ENCODE results near the gene CACNB2. TPM values are rescaled to one million over a fixed set of nuclear protein-coding genes. Genes with fewer than 3 reads are reported as not detected.

The CACNB2 gene
- total RNA-seq, 2 donors from 2014 or later = 5.5 to 17.4 TPM

DNA sequence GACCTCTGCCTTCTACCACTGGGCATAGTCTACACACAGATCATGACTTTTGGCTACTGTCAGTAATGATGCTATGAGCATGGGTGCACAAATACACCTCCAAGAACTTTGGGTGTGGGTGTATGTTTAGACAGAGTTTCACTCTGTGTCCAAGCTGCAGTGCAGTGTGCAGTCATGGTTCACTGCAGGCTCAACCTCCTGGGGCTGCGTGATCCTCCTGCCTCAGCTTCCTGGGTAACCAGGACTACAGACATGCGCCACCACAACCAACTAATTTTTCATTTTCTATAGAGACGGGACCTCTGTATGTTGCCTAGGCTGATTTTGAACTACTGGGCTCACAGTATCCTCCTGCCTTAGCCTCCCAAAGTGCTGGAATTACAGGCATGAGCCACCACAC lies 316.8 kb downstream of the CACNB2 start:
- Histone ChIP-seq H3K27me3 (replicated peaks; ENCODE audit: insufficient read depth) (no peaks in the 10 kb centered on the region), H3K27ac (no peak overlapping the region), H3K36me3 (no peaks in the 10 kb centered on the region), H3K4me1 (replicated peaks) (no peaks in the 10 kb centered on the region), H3K9me3 (no peaks in the 10 kb centered on the region), H3K4me3 (no peak overlapping the region)
- TF ChIP-seq POLR2AphosphoS5 (IDR thresholded peaks at IDR 0.05) (no peak), POLR2A (IDR thresholded peaks at IDR 0.05) (no peak)
- TF ChIP-seq, protein P1, sequence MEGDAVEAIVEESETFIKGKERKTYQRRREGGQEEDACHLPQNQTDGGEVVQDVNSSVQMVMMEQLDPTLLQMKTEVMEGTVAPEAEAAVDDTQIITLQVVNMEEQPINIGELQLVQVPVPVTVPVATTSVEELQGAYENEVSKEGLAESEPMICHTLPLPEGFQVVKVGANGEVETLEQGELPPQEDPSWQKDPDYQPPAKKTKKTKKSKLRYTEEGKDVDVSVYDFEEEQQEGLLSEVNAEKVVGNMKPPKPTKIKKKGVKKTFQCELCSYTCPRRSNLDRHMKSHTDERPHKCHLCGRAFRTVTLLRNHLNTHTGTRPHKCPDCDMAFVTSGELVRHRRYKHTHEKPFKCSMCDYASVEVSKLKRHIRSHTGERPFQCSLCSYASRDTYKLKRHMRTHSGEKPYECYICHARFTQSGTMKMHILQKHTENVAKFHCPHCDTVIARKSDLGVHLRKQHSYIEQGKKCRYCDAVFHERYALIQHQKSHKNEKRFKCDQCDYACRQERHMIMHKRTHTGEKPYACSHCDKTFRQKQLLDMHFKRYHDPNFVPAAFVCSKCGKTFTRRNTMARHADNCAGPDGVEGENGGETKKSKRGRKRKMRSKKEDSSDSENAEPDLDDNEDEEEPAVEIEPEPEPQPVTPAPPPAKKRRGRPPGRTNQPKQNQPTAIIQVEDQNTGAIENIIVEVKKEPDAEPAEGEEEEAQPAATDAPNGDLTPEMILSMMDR (IDR thresholded peaks at IDR 0.05) = no peak
- 98% methylated on average over 3 of the region's 3 CpGs for WGBS
- DNase-seq (ENCODE audit: low spot score) = no peak
- intact Hi-C loops (cut with DNase I) = no loop called here

- Histone ChIP-seq H3K4me1 (replicated peaks) (no peaks in the 10 kb centered on the region), H3K27me3 (replicated peaks; ENCODE audit: insufficient read depth) (no peaks in the 10 kb centered on the region), H3K27ac (no peak overlapping the region), H3K9me3 (no peaks in the 10 kb centered on the region), H3K4me3 (no peak overlapping the region), H3K36me3 (no peaks in the 10 kb centered on the region)
- WGBS = 77% methylated on average over 2 of the region's 2 CpGs
- DNase-seq (ENCODE audit: low spot score) = no peak
- intact Hi-C loops (cut with DNase I) = no loop called here
- TF ChIP-seq POLR2A (IDR thresholded peaks at IDR 0.05) (no peak), POLR2AphosphoS5 (IDR thresholded peaks at IDR 0.05) (no peak)
- TF ChIP-seq, protein P1 (IDR thresholded peaks at IDR 0.05) = no peak
These were observed 319.8 kb downstream of the CACNB2 start for GRCh38 chr10:18460032-18460431.

DNA sequence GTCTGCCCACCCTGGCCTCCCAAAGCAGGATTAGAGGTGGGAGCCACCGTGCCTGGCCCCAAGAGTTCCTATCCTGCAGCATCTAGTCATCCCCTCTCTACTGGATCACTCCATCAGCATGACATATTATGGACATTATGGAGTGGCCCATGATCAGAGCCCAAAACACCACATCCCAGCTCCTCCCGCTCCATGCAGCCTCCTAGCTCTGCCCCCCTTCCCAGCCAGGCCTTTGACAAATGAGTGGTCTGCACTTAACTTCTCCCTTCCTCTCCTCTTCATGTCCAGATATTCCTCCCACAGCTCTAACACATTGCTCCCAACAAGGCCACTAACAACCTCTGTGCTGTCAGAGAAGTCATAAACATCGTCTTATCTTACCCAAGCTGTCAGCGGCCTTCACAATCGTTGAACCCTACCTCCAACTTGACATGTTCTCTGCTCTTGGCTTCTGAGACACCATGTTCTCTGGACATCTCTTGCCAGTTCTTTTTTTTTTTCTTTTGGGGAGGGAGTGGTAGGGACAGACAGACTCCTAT lies 323.5 kb downstream of the CACNB2 start:
- Histone ChIP-seq H3K4me3 (no peak overlapping the region), H3K27me3 (replicated peaks; ENCODE audit: insufficient read depth) (no peaks in the 10 kb centered on the region), H3K4me1 (replicated peaks) (no peaks in the 10 kb centered on the region), H3K27ac (no peak overlapping the region), H3K36me3 (no peaks in the 10 kb centered on the region), H3K9me3 (no peaks in the 10 kb centered on the region)
- DNase-seq (ENCODE audit: low spot score) = no peak
- TF ChIP-seq, protein P1 (IDR thresholded peaks at IDR 0.05) = no peak
- 87% methylated on average over 5 of the region's 5 CpGs for WGBS
- intact Hi-C loops (cut with DNase I) = no loop called here

- Histone ChIP-seq H3K9me3 (no peaks in the 10 kb centered on the region), H3K4me1 (replicated peaks) (no peaks in the 10 kb centered on the region), H3K4me3 (no peak overlapping the region), H3K36me3 (no peaks in the 10 kb centered on the region), H3K27me3 (replicated peaks; ENCODE audit: insufficient read depth) (no peaks in the 10 kb centered on the region), H3K27ac (no peak overlapping the region)
- WGBS = 80% methylated on average over 2 of the region's 2 CpGs
- DNase-seq (ENCODE audit: low spot score) = no peak
- intact Hi-C loops (cut with DNase I) = no loop called here
- TF ChIP-seq POLR2A (IDR thresholded peaks at IDR 0.05) (no peak), POLR2AphosphoS5 (IDR thresholded peaks at IDR 0.05) (no peak)
- TF ChIP-seq, protein P1 (IDR thresholded peaks at IDR 0.05) = no peak
These were observed 328.9 kb downstream of the CACNB2 start for GRCh38 chr10:18469125-18469524.

GRCh38 chr10:18472977-18473376 lies 332.8 kb downstream of the CACNB2 start:
- no peaks in the 10 kb centered on the region for H3K36me3 ChIP-seq
- no peak overlapping the region for H3K27ac ChIP-seq
- H3K4me1 ChIP-seq (replicated peaks) = no peaks in the 10 kb centered on the region
- DNase-seq (ENCODE audit: low spot score) = no peak
- no peak for TF ChIP-seq POLR2AphosphoS5 (IDR thresholded peaks at IDR 0.05)
- TF ChIP-seq, protein P1 (IDR thresholded peaks at IDR 0.05) = no peak
- no peak for TF ChIP-seq POLR2A (IDR thresholded peaks at IDR 0.05)
- H3K27me3 ChIP-seq (replicated peaks; ENCODE audit: insufficient read depth) = no peaks in the 10 kb centered on the region
- intact Hi-C loops (cut with DNase I) = no loop called here
- no peak overlapping the region for H3K4me3 ChIP-seq
- WGBS = 90% methylated on average over 5 of the region's 5 CpGs
- H3K9me3 ChIP-seq = no peaks in the 10 kb centered on the region

All from prostate gland (tissue), 2 donors.